Body of pancreas (tissue), 4 donors: ENCODE results near the gene MSI2.

Experiments
- CTCF ChIP-seq, 7 experiments: fragments of 450-650 bp in 4 of 7; fragments of 200-600 bp in 3 of 7; sonication (generic) in 3 of 7; IDR thresholded peaks; one replicate each; pipeline ENCODE4 v1.5.1; 2016 to 2019; ENCODE audit warnings: antibody characterized with exemption in 7 of 7
- POLR2A ChIP-seq, 3 donors: fragments of 450-650 bp; IDR thresholded peaks; one replicate each; pipeline ENCODE4 v1.6.1; 2016; ENCODE audit warnings: antibody characterized with exemption in 3 of 3, mild to moderate bottlenecking in 2 of 3

- TF ChIP-seq CTCF (IDR thresholded peaks at IDR 0.05) = no peak
- TF ChIP-seq POLR2A (IDR thresholded peaks at IDR 0.05) = no peak
Observed at GRCh38 chr17:57726838-57727237, 470.5 kb downstream of the MSI2 start.
